ENCODE data around the gene ITPR1. TPM values are rescaled to one million over a fixed set of nuclear protein-coding genes. Genes with fewer than 3 reads are reported as not detected.

The ITPR1 gene
- total RNA-seq, 1 donor from 2014 or later, result 143 TPM

- intact Hi-C loops (cut with micrococcal nuclease), result loop anchor here (10.0 kb wide), 1 partner anchor 488 kb away; no protein-coding TSS in a partner anchor
- DNase-seq, result no peak
- ChIA-PET POLR2A (interaction anchor here (0.6 to 6.2 kb wide), 3 partner anchors 11 to 22 kb away, joined by 3 to 155 read pairs (median 4); no protein-coding TSS in a partner anchor), CTCF (no interaction called here)
- TF ChIP-seq CTCF (IDR thresholded peaks at IDR 0.05), result no peak
- Mint-ChIP-seq H3K27ac (peak overlapping the region; percentile 92), H3K27me3 (no peaks in the 10 kb centered on the region), H3K36me3 (ENCODE audit: low read depth) (peaks cover 69% of the 10 kb centered on the region), H3K4me3 (no peak overlapping the region), H3K4me1 (peaks cover 67% of the 10 kb centered on the region), H3K9me3 (no peaks in the 10 kb centered on the region)
- ATAC-seq (ENCODE audit: low read depth), result no peak
Measured at GRCh38 chr3:4497005-4497692, 4.0 kb downstream of the ITPR1 start.

- DNase-seq (no peak), ATAC-seq (ENCODE audit: low read depth) (no peak)
- TF ChIP-seq CTCF (IDR thresholded peaks at IDR 0.05), result no peak
- intact Hi-C loops (cut with micrococcal nuclease), result loop anchor here (10.0 kb wide), 1 partner anchor 487 kb away; no protein-coding TSS in a partner anchor
- Mint-ChIP-seq H3K4me3 (no peak overlapping the region), H3K27me3 (no peaks in the 10 kb centered on the region), H3K27ac (peak overlapping the region; percentile 54), H3K4me1 (peaks cover 73% of the 10 kb centered on the region), H3K9me3 (no peaks in the 10 kb centered on the region), H3K36me3 (ENCODE audit: low read depth) (peaks cover 65% of the 10 kb centered on the region)
- ChIA-PET CTCF (no interaction called here), POLR2A (interaction anchor here (2.1 to 6.2 kb wide), 2 partner anchors 17 to 31 kb away, joined by 5 to 155 read pairs; partner anchors contain the start of gene SUMF1)
Measured at GRCh38 chr3:4497843-4498324, 4.7 kb downstream of the ITPR1 start.

- DNase-seq (no peak), ATAC-seq (ENCODE audit: low read depth) (no peak)
- intact Hi-C loops (cut with micrococcal nuclease), result loop anchor here (10.0 kb wide), 1 partner anchor 486 kb away; no protein-coding TSS in a partner anchor
- H3K4me1 Mint-ChIP-seq, result peaks cover 78% of the 10 kb centered on the region
- peaks cover 63% of the 10 kb centered on the region for H3K36me3 Mint-ChIP-seq (ENCODE audit: low read depth)
- no peaks in the 10 kb centered on the region for H3K27me3 Mint-ChIP-seq
- no peak for TF ChIP-seq CTCF (IDR thresholded peaks at IDR 0.05)
- no peak overlapping the region for H3K4me3 Mint-ChIP-seq
- POLR2A ChIA-PET, result interaction anchor here (0.6 to 2.1 kb wide), 2 partner anchors 31 to 78 kb away, joined by 5 to 6 read pairs; partner anchors contain the start of gene SUMF1
- CTCF ChIA-PET, result no interaction called here
- no peaks in the 10 kb centered on the region for H3K9me3 Mint-ChIP-seq
- peak overlapping the region; percentile 54 for H3K27ac Mint-ChIP-seq
Measured at GRCh38 chr3:4498446-4498845, 5.3 kb downstream of the ITPR1 start.

- POLR2A ChIA-PET, result interaction anchor here (0.6 to 8.0 kb wide), 2 partner anchors 7 to 33 kb away, joined by 3 to 288 read pairs; partner anchors contain the start of gene ITPR1
- ATAC-seq (ENCODE audit: low read depth) (no peak), DNase-seq (no peak)
- no peaks in the 10 kb centered on the region for H3K27me3 Mint-ChIP-seq
- no peak overlapping the region for H3K4me3 Mint-ChIP-seq
- peak overlapping the region; percentile 87 for H3K27ac Mint-ChIP-seq
- TF ChIP-seq CTCF (IDR thresholded peaks at IDR 0.05), result no peak
- H3K9me3 Mint-ChIP-seq, result no peaks in the 10 kb centered on the region
- peaks cover 47% of the 10 kb centered on the region for H3K36me3 Mint-ChIP-seq (ENCODE audit: low read depth)
- intact Hi-C loops (cut with micrococcal nuclease), result no loop called here
- H3K4me1 Mint-ChIP-seq, result peaks cover 81% of the 10 kb centered on the region
- CTCF ChIA-PET, result no interaction called here
Measured at GRCh38 chr3:4501437-4501836, 8.3 kb downstream of the ITPR1 start.

GRCh38 chr3:4501927-4502326, 8.8 kb downstream of the ITPR1 start:
- TF ChIP-seq CTCF (IDR thresholded peaks at IDR 0.05), result no peak
- peak overlapping the region; percentile 16 for H3K4me3 Mint-ChIP-seq
- peaks cover 81% of the 10 kb centered on the region for H3K4me1 Mint-ChIP-seq
- H3K27ac Mint-ChIP-seq, result peak overlapping the region; percentile 87
- no peaks in the 10 kb centered on the region for H3K27me3 Mint-ChIP-seq
- DNase-seq (no peak), ATAC-seq (ENCODE audit: low read depth) (no peak)
- ChIA-PET CTCF (no interaction called here), POLR2A (interaction anchor here (1.7 to 8.0 kb wide), 2 partner anchors 8 to 11 kb away, joined by 6 to 288 read pairs; partner anchors contain the start of gene ITPR1)
- intact Hi-C loops (cut with micrococcal nuclease), result no loop called here
- H3K36me3 Mint-ChIP-seq (ENCODE audit: low read depth), result peaks cover 43% of the 10 kb centered on the region
- H3K9me3 Mint-ChIP-seq, result no peaks in the 10 kb centered on the region

Data from activated B cell treated with CpG ODN at 0.5 μM for 24 hours (primary cell).